ENCODE measurements around the gene SIPA1L3. TPM values are rescaled to one million over a fixed set of nuclear protein-coding genes. Genes with fewer than 3 reads are reported as not detected.
A peak's percentile ranks its signal among the peaks of the same experiment; 100 is the strongest.

SIPA1L3 gene
- total RNA-seq, 6 donors from 2014 or later, result 57.3 to 91.6 (median 69.4) TPM

- Histone ChIP-seq H3K36me3 (peaks cover 0 to 65% (median 39%) of the 10 kb centered on the region in 4 donors), H3K4me3 (no peak overlapping the region), H3K27me3 (no peaks in the 10 kb centered on the region), H3K27ac (no peak overlapping the region), H3K4me1 (no peaks in the 10 kb centered on the region), H3K9me3 (no peaks in the 10 kb centered on the region)
- WGBS, 2 donors, result 93 to 94% methylated on average over 16 to 23 of the region's 23 CpGs
- ATAC-seq (ENCODE audit: low FRiP score in 2 of 2) (no peak), DNase-seq (no peak)
- TF ChIP-seq POLR2AphosphoS5 (IDR thresholded peaks at IDR 0.05), result no peak
- no peak for TF ChIP-seq POLR2A (IDR thresholded peaks at IDR 0.05)
- TF ChIP-seq EP300 (IDR thresholded peaks at IDR 0.05), result no peak
Measured at GRCh38 chr19:38196948-38197656, 290.1 kb downstream of the SIPA1L3 start.

GRCh38 chr19:38197937-38198704 lies 291.1 kb downstream of the SIPA1L3 start:
- H3K36me3 ChIP-seq, result peaks cover 3 to 67% (median 43%) of the 10 kb centered on the region in 4 donors
- 95 to 96% methylated on average over 23 to 25 of the region's 25 CpGs for WGBS, 2 donors
- no peak for DNase-seq
- no peak for ATAC-seq (ENCODE audit: low FRiP score in 2 of 2)
- TF ChIP-seq POLR2A (IDR thresholded peaks at IDR 0.05) (no peak), POLR2AphosphoS5 (IDR thresholded peaks at IDR 0.05) (no peak), CTCF (IDR thresholded peaks at IDR 0.05) (no peak), EP300 (IDR thresholded peaks at IDR 0.05) (no peak)
- H3K9me3 ChIP-seq, result no peaks in the 10 kb centered on the region
- H3K27ac ChIP-seq, result no peak overlapping the region
- no peak overlapping the region for H3K4me3 ChIP-seq
- H3K4me1 ChIP-seq, result no peaks in the 10 kb centered on the region
- H3K27me3 ChIP-seq, result no peaks in the 10 kb centered on the region

- Histone ChIP-seq H3K9me3 (no peaks in the 10 kb centered on the region), H3K4me1 (no peaks in the 10 kb centered on the region), H3K4me3 (no peak overlapping the region), H3K27me3 (no peaks in the 10 kb centered on the region), H3K36me3 (peaks cover 3 to 68% (median 44%) of the 10 kb centered on the region in 4 donors), H3K27ac (no peak overlapping the region)
- ATAC-seq (ENCODE audit: low FRiP score in 2 of 2) (no peak), DNase-seq (no peak)
- no peak for TF ChIP-seq EP300 (IDR thresholded peaks at IDR 0.05)
- TF ChIP-seq POLR2A (IDR thresholded peaks at IDR 0.05), result no peak
- no peak for TF ChIP-seq POLR2AphosphoS5 (IDR thresholded peaks at IDR 0.05)
- TF ChIP-seq CTCF (IDR thresholded peaks at IDR 0.05), result no peak
- 95 to 96% methylated on average over 11 of the region's 11 CpGs for WGBS, 2 donors
Measured at GRCh38 chr19:38199340-38199739, 292.3 kb downstream of the SIPA1L3 start.

GRCh38 chr19:38201731-38202130 lies 294.7 kb downstream of the SIPA1L3 start:
- H3K4me3 ChIP-seq, result no peak overlapping the region
- H3K27ac ChIP-seq, result no peak overlapping the region
- ATAC-seq (ENCODE audit: low FRiP score in 2 of 2) (peak in 1 of 2 donors; percentile 3), DNase-seq (no peak)
- no peaks in the 10 kb centered on the region for H3K27me3 ChIP-seq
- no peak for TF ChIP-seq POLR2A (IDR thresholded peaks at IDR 0.05)
- TF ChIP-seq POLR2AphosphoS5 (IDR thresholded peaks at IDR 0.05), result no peak
- no peak for TF ChIP-seq EP300 (IDR thresholded peaks at IDR 0.05)
- no peak for TF ChIP-seq CTCF (IDR thresholded peaks at IDR 0.05)
- no peaks in the 10 kb centered on the region for H3K9me3 ChIP-seq
- peaks cover 6 to 84% (median 51%) of the 10 kb centered on the region in 4 donors for H3K36me3 ChIP-seq
- H3K4me1 ChIP-seq, result no peaks in the 10 kb centered on the region
- WGBS, 2 donors, result 87 to 95% methylated on average over 10 to 12 of the region's 15 CpGs

- TF ChIP-seq POLR2A (IDR thresholded peaks at IDR 0.05), result no peak
- TF ChIP-seq CTCF (IDR thresholded peaks at IDR 0.05), result no peak
- no peak for TF ChIP-seq EP300 (IDR thresholded peaks at IDR 0.05)
- TF ChIP-seq POLR2AphosphoS5 (IDR thresholded peaks at IDR 0.05), result no peak
- Histone ChIP-seq H3K27me3 (no peaks in the 10 kb centered on the region), H3K27ac (no peak overlapping the region), H3K9me3 (no peaks in the 10 kb centered on the region), H3K4me3 (no peak overlapping the region), H3K4me1 (no peaks in the 10 kb centered on the region), H3K36me3 (peaks cover 7 to 82% (median 54%) of the 10 kb centered on the region in 4 donors)
- DNase-seq, result no peak
- ATAC-seq (ENCODE audit: low FRiP score in 2 of 2), result no peak
- WGBS, 2 donors, result 89 to 93% methylated on average over 14 of the region's 14 CpGs
Measured at GRCh38 chr19:38202504-38202903, 295.5 kb downstream of the SIPA1L3 start.

Data from upper lobe of left lung (tissue), 6 donors.